ENCODE measurements around the gene STYXL2. TPM values are rescaled to one million over a fixed set of nuclear protein-coding genes. Genes with fewer than 3 reads are reported as not detected.

The STYXL2 gene
- total and polyA plus RNA-seq, 2 donors (not counting 3 experiments of a cell fraction or from before 2014, with no cell fraction given), result not detected

- BruUV-seq (replicated peaks), result no TSS peak
- no peak for FAIRE-seq
Observed at GRCh38 chr1:167110586-167110985, 16.7 kb downstream of the STYXL2 start.

More at GRCh38 chr1:167110586-167110985, 16.7 kb downstream of the STYXL2 start:
- H3K9ac ChIP-seq (replicated peaks; ENCODE audit: extremely low read depth, insufficient read depth, low read length), result no peak overlapping the region
- no peaks in the 10 kb centered on the region for H3K79me2 ChIP-seq (ENCODE audit: control insufficient read depth, insufficient read depth, low read length)
- intact Hi-C loops (cut with micrococcal nuclease) (no loop called here), dilution Hi-C loops (cut with MboI; ENCODE audit: extremely low pct_ligation_motif_present, low sequenced_read_pairs) (no loop called here)
- no peak for DNase-seq (ENCODE audit: low read depth, low spot score)
- no peaks in the 10 kb centered on the region for H4K20me1 ChIP-seq (replicated peaks; ENCODE audit: control insufficient read depth, extremely low read depth, insufficient read depth, low read length)
- no peak overlapping the region for H3K27ac ChIP-seq (ENCODE audit: insufficient read depth, low read depth, low read length)
- H3K4me2 ChIP-seq (ENCODE audit: insufficient read depth, low read length), result no peak overlapping the region
- CTCF ChIA-PET, result no interaction called here
- no peak overlapping the region for H3K4me3 ChIP-seq (replicated peaks in 1 of 3; ENCODE audit: insufficient read depth in 1 of 3, low read depth in 1 of 3, low read length in 3 of 3)
- no peaks in the 10 kb centered on the region for H3K36me3 ChIP-seq (ENCODE audit: control insufficient read depth in 2 of 2, extremely low read depth in 1 of 2, insufficient read depth in 2 of 2, low read length in 2 of 2)
- POLR2A ChIA-PET, result no interaction called here
- no peak overlapping the region for H2AFZ ChIP-seq (ENCODE audit: low read depth, low read length)
- H3K9me1 ChIP-seq (replicated peaks; ENCODE audit: control insufficient read depth, extremely low read depth, insufficient read depth, low read length), result no peaks in the 10 kb centered on the region
- no peaks in the 10 kb centered on the region for H3K9me3 ChIP-seq (replicated peaks; ENCODE audit: control insufficient read depth, insufficient read depth, low read length)
- no peaks in the 10 kb centered on the region for H3K27me3 ChIP-seq (ENCODE audit: control insufficient read depth in 2 of 2, insufficient read depth in 2 of 2, low read length in 2 of 2)
- no peaks in the 10 kb centered on the region for H3K4me1 ChIP-seq (ENCODE audit: control insufficient read depth, extremely low read depth, insufficient read depth, low read length)
- TF ChIP-seq FOS (IDR thresholded peaks at IDR 0.05; ENCODE audit: borderline replicate concordance, insufficient read depth, low read length), result no peak
- TF ChIP-seq MAX (IDR thresholded peaks at IDR 0.05; ENCODE audit: insufficient read depth, insufficient read length), result no peak
- TF ChIP-seq CTCF (IDR thresholded peaks at IDR 0.05; ENCODE audit: extremely low read depth in 1 of 2, insufficient read depth in 1 of 2, low read depth in 1 of 2, low read length in 2 of 2), result no peak
- no peak for TF ChIP-seq MYC (IDR thresholded peaks at IDR 0.05; ENCODE audit: low read depth, low read length)
- TF ChIP-seq POLR2AphosphoS5 (IDR thresholded peaks at IDR 0.05; ENCODE audit: insufficient read depth, low read depth, low read length), result no peak
- no peak for TF ChIP-seq JUN (IDR thresholded peaks at IDR 0.05; ENCODE audit: borderline replicate concordance, insufficient read depth, insufficient read length, low read depth)
- TF ChIP-seq EZH2 (IDR thresholded peaks at IDR 0.05; ENCODE audit: borderline replicate concordance, low read depth, low read length, severe bottlenecking), result no peak
- TF ChIP-seq POLR2A (IDR thresholded peaks at IDR 0.05; ENCODE audit: low read depth, low read length), result no peak

Measured in endothelial cell of umbilical vein (primary cell).